ENCODE results near the gene RYR1. TPM values are rescaled to one million over a fixed set of nuclear protein-coding genes. Genes with fewer than 3 reads are reported as not detected.

Gene RYR1
- polyA plus RNA-seq, 3 donors = 0.76 to 2.1 (median 2.1) TPM

DNA sequence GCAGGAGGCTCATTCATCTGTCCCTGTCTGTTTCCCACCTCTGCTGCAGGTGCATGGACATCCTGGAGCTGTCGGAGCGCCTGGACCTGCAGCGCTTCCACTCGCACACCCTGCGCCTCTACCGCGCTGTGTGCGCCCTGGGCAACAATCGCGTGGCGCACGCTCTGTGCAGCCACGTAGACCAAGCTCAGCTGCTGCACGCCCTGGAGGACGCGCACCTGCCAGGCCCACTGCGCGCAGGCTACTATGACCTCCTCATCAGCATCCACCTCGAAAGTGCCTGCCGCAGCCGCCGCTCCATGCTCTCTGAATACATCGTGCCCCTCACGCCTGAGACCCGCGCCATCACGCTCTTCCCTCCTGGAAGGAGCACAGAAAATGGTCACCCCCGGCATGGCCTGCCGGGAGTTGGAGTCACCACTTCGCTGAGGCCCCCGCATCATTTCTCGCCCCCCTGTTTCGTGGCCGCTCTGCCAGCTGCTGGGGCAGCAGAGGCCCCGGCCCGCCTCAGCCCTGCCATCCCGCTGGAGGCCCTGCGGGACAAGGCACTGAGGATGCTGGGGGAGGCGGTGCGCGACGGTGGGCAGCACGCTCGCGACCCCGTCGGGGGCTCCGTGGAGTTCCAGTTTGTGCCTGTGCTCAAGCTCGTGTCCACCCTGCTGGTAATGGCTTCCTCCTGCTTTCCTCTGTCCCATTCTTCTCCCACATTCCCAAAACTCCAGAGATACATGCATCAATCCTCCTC lies 52.2 kb downstream of the RYR1 start:
- Histone ChIP-seq H3K27me3 (ENCODE audit: control insufficient read depth in 2 of 2, insufficient read depth in 2 of 2, low read length in 2 of 2) (no peaks in the 10 kb centered on the region), H3K4me3 (replicated peaks in 1 of 3; ENCODE audit: low read depth in 2 of 3, low read length in 3 of 3) (no peak overlapping the region), H3K36me3 (replicated peaks in 1 of 2; ENCODE audit: control insufficient read depth in 1 of 2, insufficient read depth in 2 of 2, low read length in 2 of 2) (no peaks in the 10 kb centered on the region), H3K4me2 (replicated peaks; ENCODE audit: extremely low read depth, low read length, poor library complexity, severe bottlenecking) (no peak overlapping the region), H3K27ac (ENCODE audit: low read depth in 1 of 2, low read length in 2 of 2) (no peak overlapping the region), H2AFZ (ENCODE audit: insufficient read depth, low read depth, low read length, poor library complexity, severe bottlenecking) (no peak overlapping the region), H4K20me1 (ENCODE audit: insufficient read depth, low read length) (no peaks in the 10 kb centered on the region), H3K9ac (ENCODE audit: insufficient read depth, low read length, poor library complexity, severe bottlenecking) (no peak overlapping the region), H3K79me2 (ENCODE audit: insufficient read depth, low read length) (no peaks in the 10 kb centered on the region), H3K4me1 (ENCODE audit: control insufficient read depth in 1 of 2, insufficient read depth in 2 of 2, low read length in 2 of 2) (no peaks in the 10 kb centered on the region), H3K9me3 (replicated peaks in 1 of 2; ENCODE audit: control insufficient read depth in 1 of 2, insufficient read depth in 1 of 2, low read length in 2 of 2) (no peaks in the 10 kb centered on the region)
- Mint-ChIP-seq H3K36me3 (no peaks in the 10 kb centered on the region), H3K27ac (no peak overlapping the region), H3K27me3 (ENCODE audit: low read depth in 3 of 3) (peaks cover 4 to 10% (median 8%) of the 10 kb centered on the region in 3 donors), H3K4me1 (peaks cover 5% of the 10 kb centered on the region), H3K4me3 (no peak overlapping the region), H3K9me3 (peaks cover 1 to 12% (median 9%) of the 10 kb centered on the region in 7 donors)
- intact Hi-C loops (cut with micrococcal nuclease) = no loop called here
- WGBS (ENCODE audit: insufficient coverage) = 97% methylated on average over 46 of the region's 49 CpGs
- TF ChIP-seq, protein P1, sequence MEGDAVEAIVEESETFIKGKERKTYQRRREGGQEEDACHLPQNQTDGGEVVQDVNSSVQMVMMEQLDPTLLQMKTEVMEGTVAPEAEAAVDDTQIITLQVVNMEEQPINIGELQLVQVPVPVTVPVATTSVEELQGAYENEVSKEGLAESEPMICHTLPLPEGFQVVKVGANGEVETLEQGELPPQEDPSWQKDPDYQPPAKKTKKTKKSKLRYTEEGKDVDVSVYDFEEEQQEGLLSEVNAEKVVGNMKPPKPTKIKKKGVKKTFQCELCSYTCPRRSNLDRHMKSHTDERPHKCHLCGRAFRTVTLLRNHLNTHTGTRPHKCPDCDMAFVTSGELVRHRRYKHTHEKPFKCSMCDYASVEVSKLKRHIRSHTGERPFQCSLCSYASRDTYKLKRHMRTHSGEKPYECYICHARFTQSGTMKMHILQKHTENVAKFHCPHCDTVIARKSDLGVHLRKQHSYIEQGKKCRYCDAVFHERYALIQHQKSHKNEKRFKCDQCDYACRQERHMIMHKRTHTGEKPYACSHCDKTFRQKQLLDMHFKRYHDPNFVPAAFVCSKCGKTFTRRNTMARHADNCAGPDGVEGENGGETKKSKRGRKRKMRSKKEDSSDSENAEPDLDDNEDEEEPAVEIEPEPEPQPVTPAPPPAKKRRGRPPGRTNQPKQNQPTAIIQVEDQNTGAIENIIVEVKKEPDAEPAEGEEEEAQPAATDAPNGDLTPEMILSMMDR (IDR thresholded peaks at IDR 0.05) = no peak
- no peak for DNase-seq

DNA sequence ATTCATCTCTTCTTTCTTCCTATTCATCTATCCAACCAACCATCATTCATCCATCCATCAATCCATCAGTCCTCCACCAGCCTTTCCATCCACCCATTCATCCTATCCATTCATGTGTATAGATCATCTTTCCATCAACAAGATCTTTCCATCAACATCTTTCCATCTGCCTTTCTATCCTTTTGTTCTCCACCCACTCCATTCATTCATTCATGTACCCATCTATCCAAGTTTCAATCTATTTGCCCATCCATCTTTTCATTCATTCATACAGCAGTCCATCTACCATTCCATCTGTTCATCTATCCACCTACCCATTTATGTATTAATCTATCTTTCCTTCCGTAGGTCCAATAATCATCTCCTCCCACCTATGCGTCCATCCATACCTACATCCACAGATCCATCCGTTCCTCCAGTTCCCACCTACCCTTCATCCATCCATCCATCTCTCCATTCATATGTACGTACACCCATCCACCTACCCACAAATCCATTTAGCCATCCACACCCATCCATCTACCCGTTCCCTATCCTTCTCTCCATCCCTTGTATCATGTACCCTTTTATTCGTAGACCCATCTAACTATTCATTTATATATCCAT lies 53.3 kb downstream of the RYR1 start:
- H3K27me3 Mint-ChIP-seq (ENCODE audit: low read depth in 3 of 3) = peaks cover 4 to 7% (median 7%) of the 10 kb centered on the region in 3 donors

More for the DNA sequence above, 53.3 kb downstream of the RYR1 start:
- no peaks in the 10 kb centered on the region for H3K9me3 ChIP-seq (replicated peaks in 1 of 2; ENCODE audit: control insufficient read depth in 1 of 2, insufficient read depth in 1 of 2, low read length in 2 of 2)
- Mint-ChIP-seq H3K4me1 (peaks cover 5% of the 10 kb centered on the region), H3K27ac (no peak overlapping the region), H3K9me3 (peaks cover 1 to 15% (median 11%) of the 10 kb centered on the region in 7 donors), H3K4me3 (no peak overlapping the region), H3K36me3 (no peaks in the 10 kb centered on the region)
- no peak overlapping the region for H3K4me3 ChIP-seq (replicated peaks in 1 of 3; ENCODE audit: low read depth in 2 of 3, low read length in 3 of 3)
- H3K36me3 ChIP-seq (replicated peaks in 1 of 2; ENCODE audit: control insufficient read depth in 1 of 2, insufficient read depth in 2 of 2, low read length in 2 of 2) = no peaks in the 10 kb centered on the region
- no peak overlapping the region for H3K4me2 ChIP-seq (replicated peaks; ENCODE audit: extremely low read depth, low read length, poor library complexity, severe bottlenecking)
- no peaks in the 10 kb centered on the region for H4K20me1 ChIP-seq (ENCODE audit: insufficient read depth, low read length)
- 94% methylated on average over 4 of the region's 6 CpGs for WGBS (ENCODE audit: insufficient coverage)
- H3K27ac ChIP-seq (ENCODE audit: low read depth in 1 of 2, low read length in 2 of 2) = no peak overlapping the region
- H3K9ac ChIP-seq (ENCODE audit: insufficient read depth, low read length, poor library complexity, severe bottlenecking) = no peak overlapping the region
- H2AFZ ChIP-seq (ENCODE audit: insufficient read depth, low read depth, low read length, poor library complexity, severe bottlenecking) = no peak overlapping the region
- no peak for DNase-seq
- TF ChIP-seq, protein P1 (IDR thresholded peaks at IDR 0.05) = no peak
- H3K4me1 ChIP-seq (ENCODE audit: control insufficient read depth in 1 of 2, insufficient read depth in 2 of 2, low read length in 2 of 2) = no peaks in the 10 kb centered on the region
- intact Hi-C loops (cut with micrococcal nuclease) = no loop called here
- no peaks in the 10 kb centered on the region for H3K27me3 ChIP-seq (ENCODE audit: control insufficient read depth in 2 of 2, insufficient read depth in 2 of 2, low read length in 2 of 2)
- H3K79me2 ChIP-seq (ENCODE audit: insufficient read depth, low read length) = no peaks in the 10 kb centered on the region
